Measurements from ENCODE around the gene PGAP6.
"Not testable (repeated sequence)": the region's sequence is repeated elsewhere in the genome, so short reads cannot be mapped to it uniquely, and the experiment has no call there.

PGAP6 gene

DNA sequence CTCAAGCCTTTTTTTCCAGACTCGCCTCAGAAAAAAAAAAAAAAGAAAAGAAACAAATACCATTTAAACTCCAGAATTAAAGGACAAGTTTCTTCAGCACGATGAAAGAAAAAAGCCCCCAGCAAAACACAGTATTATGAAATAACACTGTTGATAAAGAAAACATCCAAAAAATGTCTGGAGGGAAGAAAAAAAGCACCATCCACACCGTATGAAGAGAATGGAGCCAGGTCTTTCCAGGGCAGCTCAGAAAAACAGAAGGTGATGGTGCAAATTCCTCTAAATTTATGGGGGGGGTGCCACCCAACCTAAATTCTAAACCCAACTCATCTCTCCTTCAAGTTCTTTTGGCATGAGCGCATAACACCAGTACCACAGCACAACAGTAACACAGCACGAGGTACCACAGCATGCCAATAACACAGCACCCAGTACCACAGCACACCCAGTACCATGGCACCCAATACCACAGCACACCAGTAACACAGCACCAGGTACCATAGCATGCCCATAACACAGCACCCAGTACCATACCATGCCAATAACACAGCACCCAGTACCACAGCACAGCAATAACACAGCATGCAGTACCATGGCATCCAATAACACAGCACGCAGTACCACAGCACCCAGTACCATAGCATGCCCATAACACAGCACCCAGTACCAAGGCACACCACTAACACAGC, 48.2 kb downstream of the PGAP6 start:
- Histone ChIP-seq H3K9me3 (ENCODE audit: severe bottlenecking) (no peaks in the 10 kb centered on the region), H3K27me3 (ENCODE audit: insufficient read depth, poor library complexity, severe bottlenecking) (no peaks in the 10 kb centered on the region), H3K4me1 (ENCODE audit: insufficient read depth, poor library complexity, severe bottlenecking) (peaks cover 4% of the 10 kb centered on the region), H3K4me3 (ENCODE audit: severe bottlenecking) (no peak overlapping the region), H3K27ac (ENCODE audit: poor library complexity, severe bottlenecking) (no peak overlapping the region), H3K36me3 (ENCODE audit: low read depth) (peaks cover 5% of the 10 kb centered on the region; the same call in 1 of the 2 replicates)
- DNase-seq (ENCODE audit: low spot score) (no peak), ATAC-seq (ENCODE audit: low read depth) (no peak)
- TF ChIP-seq, protein P1, sequence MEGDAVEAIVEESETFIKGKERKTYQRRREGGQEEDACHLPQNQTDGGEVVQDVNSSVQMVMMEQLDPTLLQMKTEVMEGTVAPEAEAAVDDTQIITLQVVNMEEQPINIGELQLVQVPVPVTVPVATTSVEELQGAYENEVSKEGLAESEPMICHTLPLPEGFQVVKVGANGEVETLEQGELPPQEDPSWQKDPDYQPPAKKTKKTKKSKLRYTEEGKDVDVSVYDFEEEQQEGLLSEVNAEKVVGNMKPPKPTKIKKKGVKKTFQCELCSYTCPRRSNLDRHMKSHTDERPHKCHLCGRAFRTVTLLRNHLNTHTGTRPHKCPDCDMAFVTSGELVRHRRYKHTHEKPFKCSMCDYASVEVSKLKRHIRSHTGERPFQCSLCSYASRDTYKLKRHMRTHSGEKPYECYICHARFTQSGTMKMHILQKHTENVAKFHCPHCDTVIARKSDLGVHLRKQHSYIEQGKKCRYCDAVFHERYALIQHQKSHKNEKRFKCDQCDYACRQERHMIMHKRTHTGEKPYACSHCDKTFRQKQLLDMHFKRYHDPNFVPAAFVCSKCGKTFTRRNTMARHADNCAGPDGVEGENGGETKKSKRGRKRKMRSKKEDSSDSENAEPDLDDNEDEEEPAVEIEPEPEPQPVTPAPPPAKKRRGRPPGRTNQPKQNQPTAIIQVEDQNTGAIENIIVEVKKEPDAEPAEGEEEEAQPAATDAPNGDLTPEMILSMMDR (IDR thresholded peaks at IDR 0.05; ENCODE audit: poor library complexity, severe bottlenecking) = no peak

DNA sequence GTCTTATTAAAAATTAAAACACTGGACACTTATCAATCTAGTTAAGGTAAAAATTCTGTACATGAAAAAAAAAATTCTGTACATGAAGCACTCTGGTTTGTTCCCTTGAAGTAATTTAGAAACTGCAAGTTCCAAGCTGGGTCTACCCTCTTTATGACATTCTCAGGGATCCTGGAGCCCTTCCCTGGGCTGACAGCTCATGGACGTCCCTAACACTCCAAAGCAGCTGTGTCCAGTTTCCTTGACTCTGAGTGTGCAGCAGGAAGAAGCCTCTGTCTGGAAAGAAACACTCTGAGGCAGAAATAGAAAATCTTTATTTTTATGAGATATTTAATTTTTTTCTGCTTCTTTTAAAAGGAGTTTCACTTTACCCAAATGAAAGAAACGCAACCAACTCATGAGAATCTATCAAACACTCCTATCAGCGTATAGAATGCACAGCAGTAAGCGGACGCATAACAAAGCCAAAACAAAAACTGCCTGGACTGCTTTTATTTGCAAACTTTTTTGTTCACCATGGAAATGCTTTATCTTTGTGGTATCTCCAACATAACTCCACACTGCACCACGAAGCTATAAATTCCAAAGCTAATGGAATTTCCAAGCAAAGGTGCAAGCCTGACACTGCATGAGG, 50.5 kb downstream of the PGAP6 start:
- peaks cover 18% of the 10 kb centered on the region for H3K4me1 ChIP-seq (ENCODE audit: insufficient read depth, poor library complexity, severe bottlenecking)
- not testable (repeated sequence) for H3K27ac ChIP-seq (ENCODE audit: poor library complexity, severe bottlenecking); ATAC-seq (ENCODE audit: low read depth); H3K36me3 ChIP-seq (ENCODE audit: low read depth); H3K9me3 ChIP-seq (ENCODE audit: severe bottlenecking); H3K4me3 ChIP-seq (ENCODE audit: severe bottlenecking); DNase-seq (ENCODE audit: low spot score); H3K27me3 ChIP-seq (ENCODE audit: insufficient read depth, poor library complexity, severe bottlenecking)

DNA sequence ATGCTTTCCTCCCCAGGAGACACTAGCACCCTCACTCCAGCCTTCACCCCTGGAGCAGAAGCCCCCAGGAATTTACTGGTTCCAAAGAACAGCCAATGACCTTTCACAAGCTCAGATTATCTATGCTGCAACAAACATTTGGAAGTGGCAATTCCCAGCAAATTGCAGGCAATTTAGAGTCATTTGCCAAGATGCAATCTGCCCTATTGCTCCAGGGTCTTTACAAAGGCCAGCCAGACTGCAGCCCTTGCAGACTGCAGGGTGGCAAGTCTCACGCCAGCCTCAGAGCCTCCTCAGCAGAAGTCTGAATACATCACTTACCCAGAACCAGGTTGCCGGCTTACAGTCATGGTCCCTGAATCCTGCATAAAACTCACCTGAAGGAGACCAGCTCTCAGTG, 51.0 kb downstream of the PGAP6 start:
- ATAC-seq (ENCODE audit: low read depth) = no peak

DNA sequence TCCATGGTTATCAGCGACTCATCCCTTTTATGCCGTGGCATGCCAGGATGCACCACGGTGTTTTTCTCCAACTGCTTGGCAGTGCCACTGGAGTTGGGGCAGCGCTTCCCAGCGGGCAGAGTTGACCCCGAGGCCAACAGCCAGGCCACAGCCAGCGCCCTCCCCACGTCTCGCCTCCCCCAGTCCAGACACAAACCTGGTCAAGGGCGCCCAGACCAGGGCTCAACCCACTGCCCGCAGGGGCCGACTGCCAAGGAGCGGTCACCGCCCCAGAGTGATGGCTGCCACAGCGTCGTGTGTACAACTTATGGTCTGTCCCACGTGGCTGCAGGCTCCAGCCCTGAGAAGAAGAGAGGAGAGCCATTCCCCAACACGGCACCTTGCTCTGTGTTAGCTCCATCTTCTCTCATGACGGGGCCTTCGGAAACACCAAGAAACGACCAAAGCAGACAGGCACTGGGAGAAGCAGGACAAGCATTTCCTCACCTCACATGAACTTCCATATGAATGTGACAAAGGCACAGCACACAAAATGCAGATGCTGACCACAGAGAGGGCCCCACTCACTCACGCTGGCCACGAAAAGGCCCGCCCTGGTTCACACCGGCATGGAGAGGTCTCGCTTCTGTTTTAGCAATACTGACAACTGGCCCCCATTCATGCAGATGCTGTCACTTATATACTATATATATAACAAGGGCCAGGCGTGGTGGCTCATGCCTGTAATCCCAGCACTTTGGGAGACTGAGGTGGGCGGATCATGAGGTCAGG, 56.2 kb downstream of the PGAP6 start:
- Histone ChIP-seq H3K27ac (ENCODE audit: poor library complexity, severe bottlenecking) (no peak overlapping the region), H3K27me3 (ENCODE audit: insufficient read depth, poor library complexity, severe bottlenecking) (no peaks in the 10 kb centered on the region), H3K4me3 (ENCODE audit: severe bottlenecking) (no peak overlapping the region), H3K9me3 (ENCODE audit: severe bottlenecking) (no peaks in the 10 kb centered on the region), H3K36me3 (ENCODE audit: low read depth) (peaks cover 5% of the 10 kb centered on the region; the same call in 1 of the 2 replicates), H3K4me1 (ENCODE audit: insufficient read depth, poor library complexity, severe bottlenecking) (peaks cover 18% of the 10 kb centered on the region)
- DNase-seq (ENCODE audit: low spot score) = no peak
- TF ChIP-seq, protein P1 (IDR thresholded peaks at IDR 0.05; ENCODE audit: poor library complexity, severe bottlenecking) = no peak
- no peak for ATAC-seq (ENCODE audit: low read depth)

More for the DNA sequence above, 51.0 kb downstream of the PGAP6 start:
- no peak overlapping the region for H3K27ac ChIP-seq (ENCODE audit: poor library complexity, severe bottlenecking)
- peaks cover 5% of the 10 kb centered on the region; the same call in 1 of the 2 replicates for H3K36me3 ChIP-seq (ENCODE audit: low read depth)
- no peak overlapping the region for H3K4me3 ChIP-seq (ENCODE audit: severe bottlenecking)
- DNase-seq (ENCODE audit: low spot score) = no peak
- H3K9me3 ChIP-seq (ENCODE audit: severe bottlenecking) = no peaks in the 10 kb centered on the region
- no peaks in the 10 kb centered on the region for H3K27me3 ChIP-seq (ENCODE audit: insufficient read depth, poor library complexity, severe bottlenecking)
- peaks cover 18% of the 10 kb centered on the region for H3K4me1 ChIP-seq (ENCODE audit: insufficient read depth, poor library complexity, severe bottlenecking)
- TF ChIP-seq, protein P1 (IDR thresholded peaks at IDR 0.05; ENCODE audit: poor library complexity, severe bottlenecking) = no peak

All from RWPE2 (cell line).